Measurements from ENCODE around the gene TNFRSF18. TPM values are rescaled to one million over a fixed set of nuclear protein-coding genes. Genes with fewer than 3 reads are reported as not detected.

The TNFRSF18 gene
- total RNA-seq, 1 donor from 2014 or later, result not detected

GRCh38 chr1:1210726-1211540 lies 4.5 kb upstream of the TNFRSF18 start:
- Mint-ChIP-seq H3K36me3 (ENCODE audit: low read depth, unreplicated experiment) (no peaks in the 10 kb centered on the region), H3K4me1 (ENCODE audit: unreplicated experiment) (no peaks in the 10 kb centered on the region), H3K4me3 (ENCODE audit: unreplicated experiment) (no peak overlapping the region), H3K27me3 (ENCODE audit: unreplicated experiment) (peaks cover 6% of the 10 kb centered on the region), H3K9me3 (ENCODE audit: unreplicated experiment) (no peaks in the 10 kb centered on the region), H3K27ac (ENCODE audit: unreplicated experiment) (no peak overlapping the region)
- no peak for TF ChIP-seq CTCF (IDR thresholded peaks at IDR 0.05; ENCODE audit: unreplicated experiment)
- DNase-seq (ENCODE audit: low spot score), result peak; percentile 5

GRCh38 chr1:1208713-1209433 lies 2.5 kb upstream of the TNFRSF18 start:
- Mint-ChIP-seq H3K4me1 (ENCODE audit: unreplicated experiment) (no peaks in the 10 kb centered on the region), H3K9me3 (ENCODE audit: unreplicated experiment) (no peaks in the 10 kb centered on the region), H3K4me3 (ENCODE audit: unreplicated experiment) (no peak overlapping the region), H3K27me3 (ENCODE audit: unreplicated experiment) (peaks cover 6% of the 10 kb centered on the region), H3K36me3 (ENCODE audit: low read depth, unreplicated experiment) (no peaks in the 10 kb centered on the region), H3K27ac (ENCODE audit: unreplicated experiment) (no peak overlapping the region)
- peak; percentile 2 for DNase-seq (ENCODE audit: low spot score)
- TF ChIP-seq CTCF (IDR thresholded peaks at IDR 0.05; ENCODE audit: unreplicated experiment), result no peak

GRCh38 chr1:1207571-1207892 lies 1.1 kb upstream of the TNFRSF18 start:
- no peak for TF ChIP-seq CTCF (IDR thresholded peaks at IDR 0.05; ENCODE audit: unreplicated experiment)
- DNase-seq (ENCODE audit: low spot score), result no peak
- H3K9me3 Mint-ChIP-seq (ENCODE audit: unreplicated experiment), result no peaks in the 10 kb centered on the region
- H3K36me3 Mint-ChIP-seq (ENCODE audit: low read depth, unreplicated experiment), result no peaks in the 10 kb centered on the region
- peaks cover 6% of the 10 kb centered on the region for H3K27me3 Mint-ChIP-seq (ENCODE audit: unreplicated experiment)
- H3K4me1 Mint-ChIP-seq (ENCODE audit: unreplicated experiment), result no peaks in the 10 kb centered on the region
- no peak overlapping the region for H3K27ac Mint-ChIP-seq (ENCODE audit: unreplicated experiment)
- H3K4me3 Mint-ChIP-seq (ENCODE audit: unreplicated experiment), result no peak overlapping the region

GRCh38 chr1:1206966-1207531 lies 657 bp upstream of the TNFRSF18 start:
- no peak for TF ChIP-seq CTCF (IDR thresholded peaks at IDR 0.05; ENCODE audit: unreplicated experiment)
- peaks cover 6% of the 10 kb centered on the region for H3K27me3 Mint-ChIP-seq (ENCODE audit: unreplicated experiment)
- H3K27ac Mint-ChIP-seq (ENCODE audit: unreplicated experiment), result no peak overlapping the region
- no peaks in the 10 kb centered on the region for H3K9me3 Mint-ChIP-seq (ENCODE audit: unreplicated experiment)
- H3K4me1 Mint-ChIP-seq (ENCODE audit: unreplicated experiment), result no peaks in the 10 kb centered on the region
- no peaks in the 10 kb centered on the region for H3K36me3 Mint-ChIP-seq (ENCODE audit: low read depth, unreplicated experiment)
- DNase-seq (ENCODE audit: low spot score), result peak; percentile 13
- no peak overlapping the region for H3K4me3 Mint-ChIP-seq (ENCODE audit: unreplicated experiment)

All from endothelial cell (in vitro differentiated cells).